ENCODE data around the gene GTPBP6.
"Not testable (repeated sequence)": the region's sequence is repeated elsewhere in the genome, so short reads cannot be mapped to it uniquely, and the experiment has no call there.

Gene GTPBP6

GRCh38 chrX:316351-317325 lies 2.0 kb downstream of the GTPBP6 start:
- no peak for DNase-seq (ENCODE audit: low spot score)

GRCh38 chrX:314781-315595 lies 3.6 kb downstream of the GTPBP6 start:
- DNase-seq (ENCODE audit: low spot score): no peak

GRCh38 chrX:314049-314448 lies 4.5 kb downstream of the GTPBP6 start:
- DNase-seq (ENCODE audit: low spot score): no peak

GRCh38 chrX:313546-313945 lies 5.0 kb downstream of the GTPBP6 start:
- DNase-seq (ENCODE audit: low spot score): no peak

GRCh38 chrX:312621-313331 lies 5.8 kb downstream of the GTPBP6 start:
- no peak for DNase-seq (ENCODE audit: low spot score)

- DNase-seq (ENCODE audit: low spot score): no peak
Observed at GRCh38 chrX:311156-312129, 7.2 kb downstream of the GTPBP6 start.

GRCh38 chrX:310621-311155 lies 7.9 kb downstream of the GTPBP6 start:
- no peak for DNase-seq (ENCODE audit: low spot score)

- DNase-seq (ENCODE audit: low spot score): no peak
Observed at GRCh38 chrX:308821-309520, 9.6 kb downstream of the GTPBP6 start.

GRCh38 chrX:307261-308111 lies 11.1 kb downstream of the GTPBP6 start:
- DNase-seq (ENCODE audit: low spot score): no peak

- not testable (repeated sequence) for DNase-seq (ENCODE audit: low spot score)
Observed at GRCh38 chrX:306614-307251, 11.9 kb downstream of the GTPBP6 start.

GRCh38 chrX:305781-306613 lies 12.6 kb downstream of the GTPBP6 start:
- not testable (repeated sequence) for DNase-seq (ENCODE audit: low spot score)

GRCh38 chrX:302975-303374 lies 15.6 kb downstream of the GTPBP6 start:
- no peak for DNase-seq (ENCODE audit: low spot score)

- DNase-seq (ENCODE audit: low spot score): no peak
Observed at GRCh38 chrX:300334-300733, 18.3 kb downstream of the GTPBP6 start.

GRCh38 chrX:298993-299392 lies 19.6 kb downstream of the GTPBP6 start:
- no peak for DNase-seq (ENCODE audit: low spot score)

- DNase-seq (ENCODE audit: low spot score): no peak
Observed at GRCh38 chrX:295136-295535, 23.5 kb downstream of the GTPBP6 start.

GRCh38 chrX:292900-293897 lies 25.4 kb downstream of the GTPBP6 start:
- no peak for DNase-seq (ENCODE audit: low spot score)

Data from CD4-positive, alpha-beta T cell treated with Interleukin-2 at 100 ng/mL for 4 hours (primary cell).